WTC11 (cell line): ENCODE data around the gene CLIC5. TPM values are rescaled to one million over a fixed set of nuclear protein-coding genes. Genes with fewer than 3 reads are reported as not detected.

Experiments used
- ATAC-seq: fragments of 200-7000 bp; cut with Tn5 transposase; 2 replicates; pipeline ENCODE4 v1.10.0; 2021; ENCODE audit warnings: mild to moderate bottlenecking, moderate library complexity
- CTCF ChIA-PET: fragments of 300-600 bp; sonication (Branson Sonifier 250); formaldehyde crosslinking; loops from one replicate; lab custom pipeline; 2021; ENCODE audit warnings: antibody characterized with exemption; lab: Charles Lee
- POLR2A ChIA-PET: fragments of 350-600 bp; sonication (Branson Sonifier 250); formaldehyde crosslinking; loops from one replicate; lab custom pipeline; 2021; ENCODE audit warnings: antibody characterized with exemption; lab: Charles Lee
- DNase-seq: peaks from one replicate; pipeline ENCODE4 v3.0.0; 2021; ENCODE audit warnings: low spot score
- H3K27ac Mint-ChIP-seq: 2 replicates; pipeline ENCODE4 v1.8.0; 2021; ENCODE audit warnings: mixed read lengths
- H3K27me3 Mint-ChIP-seq: 2 replicates; pipeline ENCODE4 v1.8.0; 2021; ENCODE audit warnings: low read depth, mild to moderate bottlenecking, moderate library complexity, mixed read lengths
- H3K36me3 Mint-ChIP-seq: 2 replicates; pipeline ENCODE4 v1.8.0; 2021; ENCODE audit warnings: mixed read lengths
- H3K4me1 Mint-ChIP-seq: 2 replicates; pipeline ENCODE4 v1.8.0; 2022; ENCODE audit warnings: mixed read lengths
- H3K4me3 Mint-ChIP-seq: 2 replicates; pipeline ENCODE4 v1.8.0; 2021; ENCODE audit warnings: mild to moderate bottlenecking, moderate library complexity, mixed read lengths
- H3K9me3 Mint-ChIP-seq: 2 replicates; pipeline ENCODE4 v1.8.0; 2021; ENCODE audit warnings: mixed read lengths
- FOXJ3 ChIP-seq: sonication (generic); formaldehyde crosslinking; IDR thresholded peaks from 2 replicates; pipeline ENCODE4 v1.9.0; 2021; ENCODE audit warnings: missing genetic modification reagents, mild to moderate bottlenecking, borderline replicate concordance
- GABPB1 ChIP-seq: sonication (generic); formaldehyde crosslinking; IDR thresholded peaks from 2 replicates; pipeline ENCODE4 v1.8.1; 2023; ENCODE audit warnings: mild to moderate bottlenecking, missing genetic modification reagents
- NFYB ChIP-seq: sonication (generic); formaldehyde crosslinking; conservative IDR thresholded peaks from 2 replicates; pipeline ENCODE4 v1.8.0; 2022; ENCODE audit warnings: low read depth, missing genetic modification reagents
- TCF7 ChIP-seq: sonication (generic); formaldehyde crosslinking; IDR thresholded peaks from 2 replicates; pipeline ENCODE4 v1.8.0; 2022; ENCODE audit warnings: mild to moderate bottlenecking, low read depth, missing genetic modification reagents, moderate library complexity
- TP53 ChIP-seq: sonication (generic); formaldehyde crosslinking; IDR thresholded peaks from 2 replicates; pipeline ENCODE4 v1.8.1; 2023; ENCODE audit warnings: mild to moderate bottlenecking, missing genetic modification reagents
- ZNF121 ChIP-seq: sonication (generic); formaldehyde crosslinking; IDR thresholded peaks from 2 replicates; pipeline ENCODE4 v1.8.0; 2023; ENCODE audit warnings: missing genetic modification reagents
- ZNF263 ChIP-seq: sonication (generic); formaldehyde crosslinking; IDR thresholded peaks from 2 replicates; pipeline ENCODE4 v1.8.1; 2022; ENCODE audit warnings: low read depth, mild to moderate bottlenecking, moderate library complexity, missing genetic modification reagents
- ZNF396 ChIP-seq: fragments of 250-450 bp; sonication (Bioruptor Pico); IDR thresholded peaks from 2 replicates; pipeline ENCODE4 v1.8.0; 2021; ENCODE audit warnings: mild to moderate bottlenecking, moderate library complexity, borderline replicate concordance
- total RNA-seq: library from RNA; stranded (reverse); gene quantifications from 3 replicates; pipeline ENCODE4 v1.2.3, GENCODE V29; 2021
- TF ChIP-seq, protein P1 (sequence below): sonication (generic); formaldehyde crosslinking; IDR thresholded peaks from 2 replicates; pipeline ENCODE4 v1.8.0; 2023; ENCODE audit warnings: missing genetic modification reagents, mild to moderate bottlenecking, borderline replicate concordance
- TF ChIP-seq, protein P2 (sequence below): sonication (generic); formaldehyde crosslinking; IDR thresholded peaks from 2 replicates; pipeline ENCODE4 v1.8.1; 2022; ENCODE audit warnings: low read depth, missing genetic modification reagents, borderline replicate concordance
- TF ChIP-seq, protein P3 (sequence below): fragments of 250-450 bp; sonication (Bioruptor Pico); IDR thresholded peaks from 2 replicates; pipeline ENCODE4 v2.1.2; 2022; ENCODE audit warnings: mild to moderate bottlenecking, moderate library complexity
- TF ChIP-seq, protein P4 (sequence below): sonication (generic); formaldehyde crosslinking; IDR thresholded peaks from 2 replicates; pipeline ENCODE4 v1.8.0; 2023; ENCODE audit warnings: mild to moderate bottlenecking, missing genetic modification reagents

Gene CLIC5
- total RNA-seq, 1 experiment from 2014 or later = 0.22 TPM

DNA sequence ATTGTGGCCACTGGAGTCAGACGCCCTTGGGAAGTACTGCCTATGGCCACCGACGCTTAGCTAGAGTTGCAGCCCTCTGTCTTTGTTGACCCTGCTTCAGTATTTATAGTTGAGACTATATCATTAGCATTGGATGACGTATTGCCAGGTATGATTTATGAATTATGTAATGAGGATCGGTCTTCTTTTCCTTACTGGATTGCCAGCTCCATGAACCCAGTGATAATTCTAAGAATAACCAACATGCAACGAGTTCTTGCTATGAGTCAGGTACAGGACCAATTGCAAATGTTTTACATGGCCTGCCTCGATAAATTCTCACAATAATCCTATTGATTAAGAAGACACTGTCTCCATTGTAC lies 63.5 kb downstream of the CLIC5 start (continued):
- TF ChIP-seq, protein P1, sequence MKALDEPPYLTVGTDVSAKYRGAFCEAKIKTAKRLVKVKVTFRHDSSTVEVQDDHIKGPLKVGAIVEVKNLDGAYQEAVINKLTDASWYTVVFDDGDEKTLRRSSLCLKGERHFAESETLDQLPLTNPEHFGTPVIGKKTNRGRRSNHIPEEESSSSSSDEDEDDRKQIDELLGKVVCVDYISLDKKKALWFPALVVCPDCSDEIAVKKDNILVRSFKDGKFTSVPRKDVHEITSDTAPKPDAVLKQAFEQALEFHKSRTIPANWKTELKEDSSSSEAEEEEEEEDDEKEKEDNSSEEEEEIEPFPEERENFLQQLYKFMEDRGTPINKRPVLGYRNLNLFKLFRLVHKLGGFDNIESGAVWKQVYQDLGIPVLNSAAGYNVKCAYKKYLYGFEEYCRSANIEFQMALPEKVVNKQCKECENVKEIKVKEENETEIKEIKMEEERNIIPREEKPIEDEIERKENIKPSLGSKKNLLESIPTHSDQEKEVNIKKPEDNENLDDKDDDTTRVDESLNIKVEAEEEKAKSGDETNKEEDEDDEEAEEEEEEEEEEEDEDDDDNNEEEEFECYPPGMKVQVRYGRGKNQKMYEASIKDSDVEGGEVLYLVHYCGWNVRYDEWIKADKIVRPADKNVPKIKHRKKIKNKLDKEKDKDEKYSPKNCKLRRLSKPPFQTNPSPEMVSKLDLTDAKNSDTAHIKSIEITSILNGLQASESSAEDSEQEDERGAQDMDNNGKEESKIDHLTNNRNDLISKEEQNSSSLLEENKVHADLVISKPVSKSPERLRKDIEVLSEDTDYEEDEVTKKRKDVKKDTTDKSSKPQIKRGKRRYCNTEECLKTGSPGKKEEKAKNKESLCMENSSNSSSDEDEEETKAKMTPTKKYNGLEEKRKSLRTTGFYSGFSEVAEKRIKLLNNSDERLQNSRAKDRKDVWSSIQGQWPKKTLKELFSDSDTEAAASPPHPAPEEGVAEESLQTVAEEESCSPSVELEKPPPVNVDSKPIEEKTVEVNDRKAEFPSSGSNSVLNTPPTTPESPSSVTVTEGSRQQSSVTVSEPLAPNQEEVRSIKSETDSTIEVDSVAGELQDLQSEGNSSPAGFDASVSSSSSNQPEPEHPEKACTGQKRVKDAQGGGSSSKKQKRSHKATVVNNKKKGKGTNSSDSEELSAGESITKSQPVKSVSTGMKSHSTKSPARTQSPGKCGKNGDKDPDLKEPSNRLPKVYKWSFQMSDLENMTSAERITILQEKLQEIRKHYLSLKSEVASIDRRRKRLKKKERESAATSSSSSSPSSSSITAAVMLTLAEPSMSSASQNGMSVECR = no peak
- TF ChIP-seq, protein P2, sequence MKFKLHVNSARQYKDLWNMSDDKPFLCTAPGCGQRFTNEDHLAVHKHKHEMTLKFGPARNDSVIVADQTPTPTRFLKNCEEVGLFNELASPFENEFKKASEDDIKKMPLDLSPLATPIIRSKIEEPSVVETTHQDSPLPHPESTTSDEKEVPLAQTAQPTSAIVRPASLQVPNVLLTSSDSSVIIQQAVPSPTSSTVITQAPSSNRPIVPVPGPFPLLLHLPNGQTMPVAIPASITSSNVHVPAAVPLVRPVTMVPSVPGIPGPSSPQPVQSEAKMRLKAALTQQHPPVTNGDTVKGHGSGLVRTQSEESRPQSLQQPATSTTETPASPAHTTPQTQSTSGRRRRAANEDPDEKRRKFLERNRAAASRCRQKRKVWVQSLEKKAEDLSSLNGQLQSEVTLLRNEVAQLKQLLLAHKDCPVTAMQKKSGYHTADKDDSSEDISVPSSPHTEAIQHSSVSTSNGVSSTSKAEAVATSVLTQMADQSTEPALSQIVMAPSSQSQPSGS (CRISPR knock-in tag) = no peak
- TF ChIP-seq FOXJ3 = no peak
- no peak for TF ChIP-seq TCF7

DNA sequence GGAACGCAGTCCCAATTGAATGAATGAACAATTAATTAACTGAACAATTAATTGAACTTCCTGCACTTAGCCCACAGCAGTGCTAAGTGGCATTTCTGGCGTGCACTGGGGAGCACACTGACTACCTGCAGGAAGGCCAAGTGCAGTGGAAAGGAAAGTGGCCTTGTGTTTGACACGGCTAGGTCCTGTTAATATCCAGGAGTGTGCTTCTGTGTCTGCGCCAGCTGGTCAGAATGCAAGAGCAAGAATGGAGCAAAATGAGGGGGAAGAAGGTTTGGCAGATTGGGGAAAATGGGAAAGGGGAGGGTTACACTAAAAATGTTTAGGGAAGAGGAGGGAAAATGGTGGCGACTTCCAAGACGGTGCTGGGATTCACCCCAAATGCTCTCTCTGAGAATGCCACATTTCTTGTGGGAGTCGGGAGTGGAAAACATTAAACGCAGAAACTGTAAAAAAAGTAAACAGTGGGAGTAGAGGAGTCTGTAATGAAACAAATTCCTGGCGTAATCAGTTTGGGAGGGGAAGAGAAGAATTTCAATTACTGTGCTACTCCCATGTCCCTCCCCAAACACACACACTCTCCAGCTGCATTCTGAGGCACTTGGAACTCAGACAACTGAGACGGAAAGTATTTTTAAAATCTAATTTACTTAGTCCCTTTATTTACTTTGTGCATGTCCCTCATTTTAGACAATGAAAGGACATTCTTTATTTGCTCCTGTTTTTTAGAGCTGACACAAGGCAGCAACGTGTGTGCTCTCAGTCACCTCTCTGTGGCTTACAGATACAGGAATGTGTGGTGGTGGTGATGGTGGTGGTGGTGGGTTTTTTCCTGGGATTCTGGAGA lies 64.1 kb downstream of the CLIC5 start:
- ChIA-PET CTCF (no interaction called here), POLR2A (no interaction called here)
- Mint-ChIP-seq H3K9me3 (no peaks in the 10 kb centered on the region), H3K36me3 (no peaks in the 10 kb centered on the region), H3K27me3 (peaks cover 2% of the 10 kb centered on the region; the same call in 1 of the 2 replicates), H3K27ac (no peak overlapping the region), H3K4me3 (no peak overlapping the region)
- DNase-seq = no peak
- TF ChIP-seq ZNF396 (no peak), NFYB (CRISPR knock-in tag) (no peak), ZNF263 (CRISPR knock-in tag) (no peak), TP53 (no peak)
- TF ChIP-seq, all 79 proteins: peak for 0
- H3K4me1 Mint-ChIP-seq = peaks cover 16% of the 10 kb centered on the region
- no peak for ATAC-seq

DNA sequence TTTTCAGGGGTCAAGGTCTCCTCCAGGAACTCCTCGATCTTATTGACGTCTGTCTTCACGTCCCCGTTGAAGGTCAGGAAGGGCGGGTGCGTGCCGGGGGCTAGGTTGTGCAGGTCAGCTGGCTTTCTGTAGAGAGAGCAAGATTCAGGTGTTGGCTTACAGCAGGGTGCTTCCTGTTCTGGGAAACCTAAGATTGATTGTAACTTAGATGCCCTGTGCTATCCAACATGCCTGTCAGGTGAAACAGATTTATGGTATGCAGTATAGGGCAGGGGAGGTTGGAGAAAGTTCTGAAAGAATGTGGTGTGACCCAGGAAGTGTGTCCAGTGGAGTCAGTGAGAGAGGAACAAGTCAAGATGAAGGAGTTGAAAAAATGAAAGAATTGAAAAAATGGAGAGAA lies 66.4 kb downstream of the CLIC5 start:
- CTCF ChIA-PET = no interaction called here
- Mint-ChIP-seq H3K4me1 (peaks cover 9% of the 10 kb centered on the region), H3K27ac (no peak overlapping the region; the same call in 1 of the 2 replicates), H3K27me3 (peaks cover 2% of the 10 kb centered on the region; the same call in 1 of the 2 replicates), H3K36me3 (no peaks in the 10 kb centered on the region), H3K4me3 (no peak overlapping the region), H3K9me3 (no peaks in the 10 kb centered on the region)
- POLR2A ChIA-PET = no interaction called here
- DNase-seq = no peak
- TF ChIP-seq, protein P3, sequence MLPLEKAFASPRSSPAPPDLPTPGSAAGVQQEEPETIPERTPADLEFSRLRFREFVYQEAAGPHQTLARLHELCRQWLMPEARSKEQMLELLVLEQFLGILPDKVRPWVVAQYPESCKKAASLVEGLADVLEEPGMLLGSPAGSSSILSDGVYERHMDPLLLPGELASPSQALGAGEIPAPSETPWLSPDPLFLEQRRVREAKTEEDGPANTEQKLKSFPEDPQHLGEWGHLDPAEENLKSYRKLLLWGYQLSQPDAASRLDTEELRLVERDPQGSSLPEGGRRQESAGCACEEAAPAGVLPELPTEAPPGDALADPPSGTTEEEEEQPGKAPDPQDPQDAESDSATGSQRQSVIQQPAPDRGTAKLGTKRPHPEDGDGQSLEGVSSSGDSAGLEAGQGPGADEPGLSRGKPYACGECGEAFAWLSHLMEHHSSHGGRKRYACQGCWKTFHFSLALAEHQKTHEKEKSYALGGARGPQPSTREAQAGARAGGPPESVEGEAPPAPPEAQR (CRISPR knock-in tag) = no peak
- TF ChIP-seq, protein P4, sequence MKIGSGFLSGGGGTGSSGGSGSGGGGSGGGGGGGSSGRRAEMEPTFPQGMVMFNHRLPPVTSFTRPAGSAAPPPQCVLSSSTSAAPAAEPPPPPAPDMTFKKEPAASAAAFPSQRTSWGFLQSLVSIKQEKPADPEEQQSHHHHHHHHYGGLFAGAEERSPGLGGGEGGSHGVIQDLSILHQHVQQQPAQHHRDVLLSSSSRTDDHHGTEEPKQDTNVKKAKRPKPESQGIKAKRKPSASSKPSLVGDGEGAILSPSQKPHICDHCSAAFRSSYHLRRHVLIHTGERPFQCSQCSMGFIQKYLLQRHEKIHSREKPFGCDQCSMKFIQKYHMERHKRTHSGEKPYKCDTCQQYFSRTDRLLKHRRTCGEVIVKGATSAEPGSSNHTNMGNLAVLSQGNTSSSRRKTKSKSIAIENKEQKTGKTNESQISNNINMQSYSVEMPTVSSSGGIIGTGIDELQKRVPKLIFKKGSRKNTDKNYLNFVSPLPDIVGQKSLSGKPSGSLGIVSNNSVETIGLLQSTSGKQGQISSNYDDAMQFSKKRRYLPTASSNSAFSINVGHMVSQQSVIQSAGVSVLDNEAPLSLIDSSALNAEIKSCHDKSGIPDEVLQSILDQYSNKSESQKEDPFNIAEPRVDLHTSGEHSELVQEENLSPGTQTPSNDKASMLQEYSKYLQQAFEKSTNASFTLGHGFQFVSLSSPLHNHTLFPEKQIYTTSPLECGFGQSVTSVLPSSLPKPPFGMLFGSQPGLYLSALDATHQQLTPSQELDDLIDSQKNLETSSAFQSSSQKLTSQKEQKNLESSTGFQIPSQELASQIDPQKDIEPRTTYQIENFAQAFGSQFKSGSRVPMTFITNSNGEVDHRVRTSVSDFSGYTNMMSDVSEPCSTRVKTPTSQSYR (CRISPR knock-in tag) = no peak
- TF ChIP-seq GABPB1 (CRISPR knock-in tag) (no peak), ZNF121 (CRISPR knock-in tag) (no peak)
- no peak for ATAC-seq
